GM19351 (cell line): Measurements from ENCODE around the gene QPRT.
"Not testable (repeated sequence)": the region's sequence is repeated elsewhere in the genome, so short reads cannot be mapped to it uniquely, and the experiment has no call there.

ENCODE experiments used
- ATAC-seq: cut with Tn5 transposase; IDR thresholded peaks from one replicate; pipeline ENCODE4 v1.9.1; 2021; ENCODE audit warnings: mild to moderate bottlenecking, moderate library complexity; ENCODE audit not compliant: unreplicated experiment

The QPRT gene

DNA sequence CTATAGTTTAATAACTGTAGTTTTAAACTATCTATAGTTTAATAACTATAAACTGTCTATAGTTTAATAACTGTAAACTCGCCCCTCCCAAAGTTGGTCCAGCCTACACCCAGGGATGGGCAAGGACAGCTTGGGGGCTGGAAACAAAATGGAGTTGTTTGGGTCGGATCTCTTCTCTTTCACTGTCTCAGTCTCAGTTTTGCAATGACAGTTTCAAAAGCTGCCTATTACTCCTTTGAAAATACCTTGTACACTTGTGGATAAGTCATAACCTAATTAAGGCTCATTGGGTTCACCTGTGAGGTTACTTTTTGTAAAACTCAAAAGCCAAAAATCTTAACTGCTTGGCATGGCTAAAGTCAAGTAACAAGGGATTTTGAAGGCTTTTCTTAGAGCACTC is 35.4 kb downstream of the QPRT start:
- ATAC-seq: no peak

DNA sequence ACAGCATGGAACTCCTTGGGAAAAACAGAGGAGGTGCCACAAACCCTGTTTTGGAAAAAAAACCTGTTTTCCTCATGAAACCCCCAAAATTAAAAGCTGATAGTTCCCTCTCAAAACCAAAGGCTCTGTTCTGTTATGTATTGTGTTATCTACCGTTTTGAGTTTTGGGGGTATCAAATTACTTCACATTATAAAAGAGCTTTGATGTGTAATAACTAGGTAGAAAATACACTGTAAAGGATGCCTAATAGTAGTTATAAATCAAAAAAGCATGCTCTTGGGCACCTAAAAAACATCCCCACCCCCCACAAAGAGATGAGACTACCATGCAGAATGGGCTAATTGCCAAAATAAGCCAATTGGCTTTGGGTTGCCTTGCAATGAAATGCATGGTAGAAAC is 36.0 kb downstream of the QPRT start:
- ATAC-seq: no peak

DNA sequence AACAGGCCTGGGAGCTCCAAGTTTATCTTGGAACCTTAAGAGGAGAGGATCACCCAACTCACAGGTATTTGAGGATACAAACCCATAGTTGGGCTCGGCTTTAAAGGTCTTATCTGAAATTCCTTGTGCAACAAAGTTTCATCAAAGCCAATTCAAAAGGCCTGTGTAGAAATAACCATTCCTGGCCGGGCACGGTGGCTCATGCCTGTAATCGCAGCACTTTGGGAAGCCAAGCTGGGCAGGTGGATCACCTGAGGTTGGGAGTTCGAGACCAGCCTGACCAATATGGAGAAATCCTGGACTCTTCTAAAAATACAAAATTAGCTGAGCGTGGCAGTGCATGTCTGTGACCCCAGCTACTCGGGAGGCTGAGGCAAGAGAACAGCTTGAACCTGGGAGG is 38.1 kb downstream of the QPRT start:
- ATAC-seq: no peak

DNA sequence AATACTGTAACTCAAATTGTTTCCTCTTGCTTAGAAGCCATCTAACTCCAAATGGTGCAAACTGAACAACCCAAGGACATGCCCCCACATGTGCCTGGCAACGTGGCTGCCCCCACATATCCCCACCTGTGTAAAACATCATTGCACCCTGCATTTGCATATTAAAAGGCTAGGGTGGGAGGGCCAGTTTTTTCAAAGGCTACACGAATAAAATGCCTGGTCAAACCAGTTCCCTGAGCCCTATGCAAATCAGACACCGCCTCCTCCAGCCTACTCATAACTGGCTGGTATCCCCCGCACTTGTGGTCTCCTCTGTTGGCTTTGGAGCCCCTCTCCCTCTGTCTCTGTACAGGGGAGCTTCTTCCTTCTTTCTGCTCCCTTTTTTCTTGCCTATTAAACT is 40.1 kb downstream of the QPRT start:
- ATAC-seq: no peak

DNA sequence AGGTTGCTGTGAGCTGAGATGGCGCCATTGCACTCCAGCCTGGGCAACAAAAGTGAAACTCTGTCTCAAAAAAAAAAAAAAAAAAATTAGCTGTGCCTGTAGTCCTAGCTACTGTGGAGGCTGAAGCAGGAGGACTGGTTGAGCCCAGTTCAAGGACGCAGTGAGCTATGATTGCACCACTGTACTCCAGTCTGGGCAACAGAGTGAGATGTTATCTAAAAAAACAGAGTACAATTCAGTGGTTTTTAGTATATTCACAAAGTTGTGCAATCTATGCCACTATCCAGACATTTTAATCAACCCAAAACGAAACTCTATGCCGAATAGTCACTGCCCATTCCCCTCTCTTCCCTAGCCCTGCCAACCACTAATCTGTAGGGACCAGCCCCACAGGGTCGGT is 41.7 kb downstream of the QPRT start:
- no peak for ATAC-seq

DNA sequence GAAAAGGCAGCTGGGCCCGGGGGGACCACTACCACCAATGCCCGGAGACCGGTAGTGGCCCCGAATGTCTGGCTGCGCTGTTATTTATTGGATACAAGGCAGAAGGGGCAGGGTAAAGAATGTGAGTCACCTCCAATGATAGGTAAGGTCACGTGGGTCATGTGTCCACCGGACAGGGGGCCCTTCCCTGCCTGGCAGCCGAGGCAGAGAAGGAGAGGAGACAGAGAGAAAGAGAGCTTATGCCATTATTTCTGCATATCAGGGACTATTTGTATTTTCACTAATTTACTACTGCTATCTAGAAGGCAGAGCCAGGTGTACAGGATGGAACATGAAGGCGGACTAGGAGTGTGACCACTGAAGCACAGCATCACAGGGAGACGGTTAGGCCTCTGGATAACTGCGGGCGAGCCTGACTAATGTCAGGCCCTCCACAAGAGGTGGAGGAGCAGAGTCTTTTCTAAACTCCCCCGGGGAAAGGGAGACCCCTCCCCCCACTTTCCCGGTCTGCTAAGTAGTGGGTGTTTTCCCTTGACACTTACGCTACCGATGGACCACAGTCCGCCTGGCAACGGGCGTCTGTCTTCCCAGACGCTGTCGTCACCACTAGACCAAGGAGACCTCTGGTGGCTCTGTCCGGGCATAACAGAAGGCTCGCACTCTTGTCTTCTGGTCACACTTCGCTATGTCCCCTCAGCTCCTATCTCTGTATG is 42.3 kb downstream of the QPRT start:
- not testable (repeated sequence) for ATAC-seq

DNA sequence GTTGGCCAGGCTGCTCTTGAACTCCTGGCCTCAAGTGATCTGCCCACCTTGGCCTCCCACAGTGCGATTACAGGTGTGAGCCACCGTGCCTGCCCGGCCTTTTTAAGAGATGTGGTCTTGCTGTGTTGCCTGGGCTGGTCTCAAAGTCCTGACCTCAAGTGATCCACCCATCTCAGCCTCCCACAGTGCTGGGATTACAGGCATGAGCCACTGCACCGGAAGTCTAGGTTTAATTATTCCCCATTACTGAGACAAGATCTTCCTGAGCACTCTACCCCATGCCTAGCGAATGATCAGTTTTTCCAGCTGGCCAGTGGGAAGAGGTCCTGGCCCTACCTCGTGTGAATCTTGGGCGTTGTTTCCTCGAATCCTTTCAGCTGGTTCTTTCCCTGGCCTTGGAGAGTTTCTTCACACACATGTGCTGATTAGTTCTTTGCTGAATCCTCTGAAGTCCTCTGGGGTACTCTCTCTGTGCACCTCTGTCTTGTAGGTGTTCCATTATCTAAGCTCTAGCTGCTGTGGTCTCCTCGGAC is 47.9 kb downstream of the QPRT start:
- ATAC-seq: no peak

DNA sequence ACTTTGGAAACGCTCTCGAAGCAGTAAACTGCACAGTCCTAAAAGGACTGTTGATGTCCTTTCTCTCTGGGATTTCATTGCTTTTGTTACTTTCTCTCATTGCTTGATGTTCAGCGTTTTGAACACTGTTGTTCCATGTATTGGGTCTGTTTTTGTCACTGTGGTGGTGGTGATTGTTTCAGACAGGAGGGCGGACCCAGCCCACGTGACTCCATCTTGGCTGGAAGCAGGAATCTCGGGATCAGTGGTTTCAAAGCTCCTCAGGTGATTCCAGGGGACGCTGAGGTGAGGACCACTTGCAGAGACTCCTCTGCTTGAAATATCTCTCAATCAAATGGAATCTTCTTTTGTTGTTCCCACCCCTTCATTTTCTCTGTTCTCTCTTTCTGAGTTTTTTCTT is 48.5 kb downstream of the QPRT start:
- no peak for ATAC-seq

DNA sequence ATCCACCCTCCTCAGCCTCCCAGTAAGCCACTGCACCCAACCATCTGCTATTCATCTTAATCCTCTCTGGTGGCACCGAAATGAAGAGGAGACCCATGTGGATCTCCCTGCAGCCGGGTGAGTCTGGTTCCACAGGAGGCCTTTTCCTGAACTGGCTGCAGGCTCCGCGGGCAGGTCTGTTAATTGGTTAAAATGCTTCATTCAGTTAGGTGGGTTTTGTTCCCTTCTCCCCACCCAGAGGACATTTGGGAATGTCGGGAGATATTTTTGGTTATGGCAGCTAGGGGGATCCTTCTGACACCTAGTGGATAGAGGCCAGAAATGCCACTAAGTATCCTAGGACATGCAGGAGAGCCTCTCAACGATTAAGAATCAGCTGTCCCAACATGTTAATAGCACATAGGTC is 50.1 kb downstream of the QPRT start:
- ATAC-seq: no peak

DNA sequence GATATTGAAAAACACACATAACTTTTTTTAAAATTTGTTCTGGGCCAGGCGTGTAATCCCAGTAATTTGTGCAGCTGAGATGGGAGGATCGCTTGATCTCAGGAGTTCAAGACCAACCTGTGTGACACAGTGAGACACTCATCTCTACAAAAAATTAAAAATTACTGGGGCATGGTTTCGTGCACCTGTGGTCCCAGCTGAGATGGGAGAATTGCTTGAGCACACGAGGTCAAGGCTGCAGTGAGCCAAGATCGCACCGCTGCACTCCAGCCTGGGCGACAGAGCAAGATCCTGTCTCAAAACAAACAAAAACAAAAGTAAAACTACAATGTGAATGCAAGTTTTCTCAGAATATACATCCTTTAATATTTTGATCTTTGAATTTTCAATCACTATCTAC is 51.7 kb downstream of the QPRT start:
- ATAC-seq: no peak

DNA sequence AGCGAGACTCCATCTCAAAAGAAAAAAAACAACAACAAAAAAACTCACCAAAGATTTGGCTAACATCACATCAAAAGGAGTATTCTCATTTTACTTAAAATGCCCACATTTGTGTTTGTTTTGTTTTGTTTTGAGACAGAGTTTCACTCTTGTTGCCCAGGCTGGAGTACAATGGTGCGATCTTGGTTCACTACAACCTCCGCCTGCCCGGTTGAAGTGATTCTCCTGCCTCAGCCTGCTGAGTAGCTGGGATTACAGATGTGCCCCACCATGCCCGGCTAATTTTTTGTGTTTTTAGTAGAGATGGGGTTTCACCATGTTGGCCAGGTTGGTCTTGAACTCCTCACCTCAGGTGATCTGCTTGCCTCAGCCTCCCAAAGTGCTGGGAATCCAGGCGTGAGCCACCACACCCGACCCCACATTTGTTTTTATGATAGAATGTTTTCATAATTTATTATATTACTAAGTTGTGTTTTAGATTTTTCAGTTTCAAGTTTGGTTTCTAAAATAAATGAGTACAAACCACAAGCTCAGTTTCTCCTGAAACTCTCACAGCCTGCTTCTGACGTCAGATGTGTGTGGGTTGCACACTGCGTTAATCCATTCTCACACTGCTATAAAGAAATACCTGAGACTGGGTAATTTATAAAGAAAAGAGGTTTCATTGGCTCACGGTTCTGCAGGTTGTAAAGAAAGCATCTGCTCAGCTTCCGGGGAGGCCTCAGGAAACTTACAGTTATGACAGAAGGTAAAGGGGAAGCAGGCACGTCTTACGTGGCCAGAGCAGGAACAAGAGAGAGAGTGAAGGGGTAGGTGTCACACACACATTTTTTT is 53.0 kb downstream of the QPRT start:
- peak; percentile 74 for ATAC-seq

DNA sequence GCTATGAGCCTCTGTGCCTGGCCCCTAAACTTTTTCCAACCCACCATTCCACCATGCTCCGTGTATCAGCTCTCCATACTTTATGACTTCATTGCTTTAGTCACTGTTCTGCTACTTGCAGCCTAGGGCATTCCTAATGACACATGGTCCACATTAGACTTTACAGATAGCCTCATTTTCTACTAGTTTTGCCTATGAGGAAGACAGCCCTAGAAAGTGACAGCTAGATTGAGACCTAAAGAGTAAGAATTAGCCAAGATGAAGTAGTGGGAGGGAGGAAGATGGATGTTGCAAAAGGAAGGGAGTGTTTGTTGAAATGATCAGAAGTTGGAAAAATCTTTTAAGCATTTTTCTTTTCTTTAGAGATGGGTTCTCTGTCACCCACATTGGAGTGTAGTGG is 55.8 kb downstream of the QPRT start:
- ATAC-seq: no peak

DNA sequence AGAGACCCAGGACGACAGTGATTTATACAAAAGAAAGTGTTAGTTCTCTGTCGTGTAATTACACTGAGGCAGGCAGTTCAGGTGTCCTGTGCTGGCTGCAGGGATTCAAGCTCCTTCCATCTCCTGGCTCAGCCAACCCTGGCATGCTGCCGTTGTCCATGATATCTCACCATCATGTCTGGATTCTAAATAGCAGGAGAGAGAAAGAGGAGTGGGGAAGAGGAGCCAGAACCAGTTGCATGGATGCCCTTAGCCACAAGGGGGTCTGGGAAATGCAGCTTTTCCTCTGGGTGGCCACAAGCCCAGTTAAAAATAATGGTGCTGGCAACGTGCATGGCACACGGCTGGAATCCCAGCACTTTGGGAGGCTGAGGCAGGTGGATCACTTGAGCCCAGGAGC is 57.1 kb downstream of the QPRT start:
- ATAC-seq: no peak

DNA sequence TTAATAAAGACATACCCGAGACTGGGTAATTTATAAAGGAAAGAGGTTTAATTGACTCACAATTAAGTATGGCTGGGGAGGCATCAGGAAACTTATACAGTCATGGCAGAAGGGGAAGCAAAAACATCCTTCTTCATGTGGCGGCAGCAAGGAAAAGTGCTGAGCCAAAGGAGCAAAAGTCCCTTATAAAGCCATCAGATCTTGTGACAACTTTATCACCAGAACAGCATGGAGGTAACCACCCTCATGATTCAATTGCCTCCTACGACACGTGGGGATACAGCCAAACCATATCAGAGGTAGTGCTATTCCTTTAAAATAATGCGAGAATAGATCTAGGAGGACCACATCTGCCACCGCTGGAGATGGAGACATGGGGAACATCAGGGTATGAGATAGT is 57.8 kb downstream of the QPRT start:
- ATAC-seq: no peak

DNA sequence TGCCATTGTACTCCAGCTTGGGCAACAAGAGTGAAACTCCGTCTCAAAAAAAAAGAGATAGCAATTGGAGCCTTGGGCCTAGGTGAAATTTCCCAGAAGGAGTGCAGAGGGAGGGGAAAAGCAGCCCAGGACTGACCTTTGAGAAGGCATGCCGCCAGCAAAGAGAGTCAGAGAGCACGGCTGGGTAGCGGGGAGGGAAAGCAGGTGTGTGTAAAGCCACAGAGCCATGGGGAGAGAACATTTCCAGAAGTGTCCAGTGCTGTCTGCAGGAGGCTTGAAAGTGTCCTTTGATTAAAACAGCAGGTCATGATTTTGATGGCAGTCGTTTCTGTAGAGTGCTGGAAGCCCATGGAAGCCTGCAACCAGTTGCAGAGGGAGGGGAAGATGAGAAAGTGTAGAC is 58.7 kb downstream of the QPRT start:
- ATAC-seq: no peak

DNA sequence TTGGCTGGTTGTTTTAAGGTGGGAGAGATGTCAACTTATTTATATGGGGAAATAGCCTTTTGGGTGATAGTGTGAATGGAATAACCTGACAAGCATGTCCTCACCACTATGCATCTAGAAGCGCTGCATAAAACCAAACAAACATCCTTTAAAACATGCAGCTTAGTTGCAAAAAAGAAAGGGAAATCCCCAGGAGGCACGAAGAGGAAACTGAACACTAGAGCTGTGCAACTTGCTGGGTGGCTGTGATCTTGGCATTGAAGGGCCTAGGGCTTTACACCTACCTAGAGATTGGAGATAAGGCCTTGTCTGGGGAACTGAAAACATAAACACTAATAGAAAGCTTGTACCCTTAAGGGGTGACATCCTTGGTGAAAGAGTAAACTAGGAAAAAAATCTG is 59.5 kb downstream of the QPRT start:
- no peak for ATAC-seq

DNA sequence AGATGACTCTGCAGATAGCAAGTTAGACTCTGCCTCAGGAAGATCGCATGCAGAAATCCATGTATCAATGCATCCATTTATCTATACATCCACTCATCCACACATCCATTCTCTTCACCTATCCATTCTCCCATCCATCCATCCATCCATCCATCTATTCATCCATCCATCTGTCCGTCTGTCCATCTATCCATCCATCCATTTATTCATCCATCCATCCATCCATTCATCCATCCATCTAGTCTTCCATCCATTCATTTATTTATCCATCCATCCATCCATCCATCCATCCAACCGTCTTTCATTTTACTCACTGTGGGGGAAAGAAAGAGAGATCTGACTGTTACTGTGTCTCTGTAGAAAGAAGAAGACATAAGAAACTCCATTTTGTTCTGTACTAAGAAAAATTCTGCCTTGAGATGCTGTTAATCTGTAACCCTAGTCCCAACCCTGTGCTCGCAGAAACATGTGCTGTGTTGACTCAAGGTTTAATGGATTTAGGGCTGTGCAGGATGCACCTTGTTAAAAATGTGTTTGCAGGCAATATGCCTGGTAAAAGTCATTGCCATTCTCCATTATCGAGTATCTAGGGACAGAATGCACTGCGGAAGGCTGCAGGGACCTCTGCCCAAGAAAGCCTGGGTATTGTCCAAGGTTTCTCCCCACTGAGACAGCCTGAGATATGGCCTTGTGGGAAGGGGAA is 61.1 kb downstream of the QPRT start:
- ATAC-seq: not testable (repeated sequence)

DNA sequence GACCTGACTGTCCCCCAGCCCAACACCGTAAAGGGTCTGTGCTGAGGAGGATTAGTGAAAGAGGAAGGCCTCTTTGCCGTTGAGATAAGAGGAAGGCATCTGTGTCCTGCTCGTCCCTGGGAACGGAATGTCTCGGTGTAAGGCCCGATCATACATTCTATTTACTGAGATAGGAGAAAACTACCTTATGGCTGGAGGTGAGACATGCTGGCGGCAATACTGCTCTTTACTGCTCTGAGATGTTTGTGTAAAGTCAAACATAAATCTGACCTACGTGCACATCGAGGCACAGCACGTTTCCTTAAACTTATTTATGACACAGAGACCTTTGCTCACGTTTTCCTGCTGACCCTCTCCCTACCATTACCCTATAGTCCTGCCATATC is 61.6 kb downstream of the QPRT start:
- not testable (repeated sequence) for ATAC-seq

DNA sequence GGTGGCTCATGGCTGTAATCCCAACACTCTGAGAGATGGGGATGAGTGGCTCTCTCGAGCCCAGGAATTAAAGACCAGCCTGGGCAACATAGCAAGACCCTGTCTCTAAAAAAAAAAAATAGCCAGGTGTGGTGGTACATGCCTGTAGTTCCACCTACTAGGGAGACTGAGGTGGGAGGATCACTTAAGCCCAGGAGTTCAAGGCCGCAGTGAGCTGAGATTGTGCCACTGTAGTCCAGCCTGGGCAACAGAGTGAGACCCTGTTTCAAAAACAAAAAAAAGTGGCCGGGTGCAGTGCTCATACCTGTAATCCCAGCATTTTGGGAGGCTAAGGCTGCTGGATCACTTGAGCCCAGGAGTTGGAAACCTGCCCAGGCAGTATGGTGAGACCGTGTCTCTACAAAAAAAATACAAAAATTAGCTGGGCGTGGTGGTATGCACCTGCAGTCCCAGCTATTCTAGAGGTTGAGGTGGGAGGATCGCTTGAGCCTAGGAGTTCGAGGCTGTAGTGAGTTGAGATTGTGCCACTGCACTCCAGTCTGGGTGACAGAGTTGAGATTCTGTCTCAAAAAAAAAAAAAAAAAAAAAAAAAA is 63.8 kb downstream of the QPRT start:
- no peak for ATAC-seq

DNA sequence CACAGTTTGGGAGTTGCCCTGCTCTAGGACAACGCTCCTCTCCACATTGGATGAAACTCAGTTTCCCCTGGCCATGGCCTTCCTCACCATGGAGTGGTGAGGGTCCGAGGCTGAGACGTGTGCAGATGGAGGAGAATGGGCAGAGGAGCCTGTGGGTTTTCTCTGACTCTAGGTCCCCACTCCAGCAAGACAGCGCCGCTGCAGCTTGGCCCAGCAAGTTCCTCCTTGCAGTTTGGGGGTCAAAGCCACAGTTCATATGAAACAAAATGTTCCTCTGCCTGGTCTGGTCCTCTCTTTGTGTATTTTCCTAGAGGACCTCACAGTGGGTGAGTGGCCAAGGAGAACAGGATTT is 64.5 kb downstream of the QPRT start:
- ATAC-seq: no peak

DNA sequence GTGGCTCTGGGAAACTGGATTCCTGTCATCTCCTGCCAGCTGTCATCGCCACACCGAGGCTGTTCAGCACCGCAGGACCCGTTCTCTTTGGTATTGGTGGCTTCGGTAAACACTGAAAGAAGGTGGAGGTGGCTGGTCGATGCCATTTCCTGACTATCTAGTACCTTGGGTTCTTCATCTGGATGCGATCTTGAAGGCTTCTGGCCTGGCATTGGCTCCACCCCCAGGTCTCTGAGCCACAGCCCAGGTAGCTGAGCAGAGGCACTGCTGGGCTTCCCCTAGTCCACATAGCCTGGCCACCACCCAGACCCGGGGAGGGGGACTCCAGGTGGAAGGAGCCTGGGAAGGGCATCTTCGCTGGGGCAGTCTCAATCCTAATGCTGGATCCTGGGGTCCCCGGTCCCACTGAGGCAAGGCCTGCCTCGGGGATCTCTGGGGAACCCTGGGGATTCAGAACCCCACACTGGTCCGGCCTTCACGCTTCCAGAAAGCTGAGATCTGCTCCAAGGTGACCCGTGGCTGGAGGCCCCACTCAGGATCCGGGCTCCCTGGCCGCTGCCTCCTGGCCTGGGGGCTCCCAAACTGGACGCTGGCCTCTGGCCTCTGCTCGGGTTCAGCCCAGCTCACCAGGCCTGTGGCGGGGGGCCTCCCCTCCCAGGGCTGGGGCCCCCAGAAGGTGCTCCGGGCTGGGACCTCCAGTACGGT is 65.0 kb downstream of the QPRT start:
- no peak for ATAC-seq
